Right atrium auricular region (tissue), 2 donors: ENCODE results near the gene E2F2. TPM values are rescaled to one million over a fixed set of nuclear protein-coding genes. Genes with fewer than 3 reads are reported as not detected.
"Not testable (repeated sequence)": the region's sequence is repeated elsewhere in the genome, so short reads cannot be mapped to it uniquely, and the experiment has no call there.

ENCODE experiments used
- DNase-seq: peaks from one replicate; pipeline ENCODE4 v3.0.0-alpha.2; 2019; ENCODE audit warnings: low spot score
- H3K27ac ChIP-seq, 2 donors: fragments of 200-600 bp; sonication (generic); 1 replicate in 1 of 2; 2 replicates in 1 of 2; pipeline ENCODE4 v1.5.1; 2016 to 2019
- H3K27me3 ChIP-seq, 2 donors: fragments of 200-600 bp; sonication (generic); one replicate each; pipeline versions ENCODE4 v1.5.1 to v1.6.0; 2017 to 2019
- H3K36me3 ChIP-seq: fragments of 200-600 bp; sonication (generic); one replicate; pipeline ENCODE4 v1.5.1; 2016
- H3K4me1 ChIP-seq, 2 donors: fragments of 200-600 bp; sonication (generic); one replicate each; pipeline versions ENCODE4 v1.5.1 to v1.6.0; 2017 to 2019
- H3K4me3 ChIP-seq, 2 donors: fragments of 200-600 bp; sonication (generic); 1 replicate in 1 of 2; 2 replicates in 1 of 2; pipeline ENCODE4 v1.5.1; 2017 to 2019; ENCODE audit warnings: mild to moderate bottlenecking in 1 of 2, moderate library complexity in 1 of 2
- H3K9me3 ChIP-seq, 2 donors: fragments of 200-600 bp; sonication (generic); one replicate each; pipeline ENCODE4 v1.5.1; 2019
- CTCF ChIP-seq, 2 donors: fragments of 200-600 bp; sonication (generic); IDR thresholded peaks; one replicate each; pipeline ENCODE4 v1.5.1; 2019; ENCODE audit warnings: antibody characterized with exemption in 2 of 2
- total RNA-seq, 2 donors: library from RNA; depleted of rRNA; stranded (reverse); fragments of >200 nt; gene quantifications; one replicate each; pipeline ENCODE4 v1.1.0, GENCODE V29; 2016

E2F2 gene
- total RNA-seq, 2 donors from 2014 or later: 0.20 to 0.33 TPM

- Histone ChIP-seq H3K27ac (no peak overlapping the region), H3K4me1 (peaks cover 0 to 16% of the 10 kb centered on the region in 2 donors), H3K27me3 (no peaks in the 10 kb centered on the region), H3K4me3 (no peak overlapping the region), H3K36me3 (no peaks in the 10 kb centered on the region), H3K9me3 (no peaks in the 10 kb centered on the region)
- DNase-seq: no peak
- no peak for TF ChIP-seq CTCF (IDR thresholded peaks at IDR 0.05)
Measured at GRCh38 chr1:23546897-23547584, 16.0 kb upstream of the E2F2 start.

- Histone ChIP-seq H3K36me3 (no peaks in the 10 kb centered on the region), H3K4me3 (no peak overlapping the region), H3K4me1 (peaks cover 0 to 16% of the 10 kb centered on the region in 2 donors), H3K27me3 (no peaks in the 10 kb centered on the region), H3K9me3 (no peaks in the 10 kb centered on the region), H3K27ac (no peak overlapping the region)
- no peak for DNase-seq
- TF ChIP-seq CTCF (IDR thresholded peaks at IDR 0.05): no peak
Measured at GRCh38 chr1:23545851-23546250, 14.8 kb upstream of the E2F2 start.

- DNase-seq: peak; percentile 87
- Histone ChIP-seq H3K27ac (no peak overlapping the region), H3K36me3 (no peaks in the 10 kb centered on the region), H3K4me1 (peaks cover 0 to 20% of the 10 kb centered on the region in 2 donors), H3K9me3 (no peaks in the 10 kb centered on the region), H3K4me3 (no peak overlapping the region), H3K27me3 (no peaks in the 10 kb centered on the region)
- peak; percentile 79 to 93 for TF ChIP-seq CTCF (IDR thresholded peaks at IDR 0.05)
Measured at GRCh38 chr1:23544444-23545389, 13.7 kb upstream of the E2F2 start.

- H3K4me1 ChIP-seq: peaks cover 0 to 24% of the 10 kb centered on the region in 2 donors
Measured at GRCh38 chr1:23543707-23544443, 12.8 kb upstream of the E2F2 start.

GRCh38 chr1:23542940-23543339 is 11.9 kb upstream of the E2F2 start:
- not testable (repeated sequence) for H3K27ac ChIP-seq, DNase-seq, H3K9me3 ChIP-seq, H3K27me3 ChIP-seq, H3K4me3 ChIP-seq, H3K36me3 ChIP-seq
- peaks cover 0 to 14% of the 10 kb centered on the region in 2 donors for H3K4me1 ChIP-seq

More at GRCh38 chr1:23543707-23544443, 12.8 kb upstream of the E2F2 start:
- Histone ChIP-seq H3K4me3 (no peak overlapping the region), H3K27me3 (no peaks in the 10 kb centered on the region), H3K9me3 (no peaks in the 10 kb centered on the region), H3K27ac (no peak overlapping the region), H3K36me3 (no peaks in the 10 kb centered on the region)
- no peak for DNase-seq
- TF ChIP-seq CTCF (IDR thresholded peaks at IDR 0.05): no peak
